ENCODE results near the gene MFSD6. TPM values are rescaled to one million over a fixed set of nuclear protein-coding genes. Genes with fewer than 3 reads are reported as not detected.
A peak's percentile ranks its signal among the peaks of the same experiment; 100 is the strongest.
"Not testable (repeated sequence)": the region's sequence is repeated elsewhere in the genome, so short reads cannot be mapped to it uniquely, and the experiment has no call there.

MFSD6 gene
- total RNA-seq, 1 donor from 2014 or later, result 26.2 TPM

DNA sequence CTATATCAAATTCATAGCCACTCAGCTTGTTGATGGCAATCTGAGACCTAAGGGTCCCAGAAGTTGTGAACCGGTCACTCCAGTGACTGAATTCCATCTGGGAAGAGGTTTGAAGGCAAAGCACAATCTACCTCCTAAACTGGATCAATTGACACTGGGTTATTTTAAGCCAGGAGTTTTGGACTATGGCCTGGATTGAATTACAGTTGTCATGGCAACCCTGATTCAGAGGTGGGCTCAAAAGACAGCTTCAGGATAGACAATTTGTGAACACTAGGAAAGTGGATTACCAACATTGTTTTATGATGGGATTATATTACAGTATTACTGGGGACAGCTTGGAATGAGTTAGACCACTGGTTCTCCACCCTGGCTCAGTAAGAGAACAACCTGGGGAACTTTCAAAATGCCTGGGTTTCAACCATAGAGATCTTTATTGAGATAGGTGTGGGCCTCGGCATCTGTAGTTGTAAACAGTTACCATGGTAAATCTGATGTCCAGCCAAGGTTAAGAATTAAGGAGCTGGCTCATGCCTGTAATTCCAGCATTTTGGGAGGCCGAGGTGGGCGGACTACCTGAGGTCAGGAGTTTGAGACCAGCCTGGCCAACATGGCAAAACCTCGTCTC is 58.8 kb downstream of the MFSD6 start:
- DNase-seq, result no peak

DNA sequence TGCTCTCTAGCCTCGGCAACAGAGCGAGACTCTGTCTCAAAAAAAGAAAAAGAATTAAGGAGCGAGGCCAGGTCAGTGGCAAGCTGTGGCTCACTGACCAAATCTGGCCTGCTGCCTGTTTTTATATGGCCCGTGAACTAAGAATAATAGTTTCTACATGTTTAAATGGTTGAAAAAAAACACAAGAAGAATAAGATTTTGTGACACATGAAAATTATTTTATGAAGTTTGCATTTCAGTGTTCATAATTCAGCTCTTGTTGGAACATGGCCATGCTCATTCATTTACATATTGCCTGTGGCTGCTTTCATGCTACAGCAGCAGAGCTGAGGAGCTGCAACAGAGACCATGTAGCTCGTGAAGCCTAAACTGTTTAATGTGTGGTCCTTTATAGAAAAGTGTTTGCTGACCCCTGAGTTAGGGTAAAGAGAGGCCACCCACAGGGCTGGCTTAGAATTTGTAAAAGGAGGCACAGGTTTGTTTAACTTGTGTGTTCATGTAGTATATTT is 59.5 kb downstream of the MFSD6 start:
- DNase-seq, result peak; percentile 78

DNA sequence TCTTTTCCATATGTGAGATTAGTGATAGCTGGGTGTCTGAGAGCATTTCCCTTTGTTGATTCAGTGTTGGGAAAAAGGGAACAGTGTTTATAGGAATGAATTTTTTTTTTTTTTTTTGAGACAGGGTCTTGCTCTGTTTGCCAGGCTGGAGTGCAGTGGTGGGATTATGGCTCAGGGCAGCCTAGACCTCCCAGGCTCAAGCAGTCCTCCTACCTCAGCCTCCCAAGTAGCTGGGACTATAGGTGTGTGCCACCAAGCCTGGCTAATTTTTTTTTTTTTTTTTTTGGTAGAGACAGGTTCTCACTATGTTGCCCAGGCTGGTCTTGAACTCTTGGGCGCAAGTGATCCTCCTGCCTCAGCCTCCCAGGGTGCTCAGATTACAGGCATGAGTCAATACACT is 60.2 kb downstream of the MFSD6 start:
- DNase-seq, result not testable (repeated sequence)

DNA sequence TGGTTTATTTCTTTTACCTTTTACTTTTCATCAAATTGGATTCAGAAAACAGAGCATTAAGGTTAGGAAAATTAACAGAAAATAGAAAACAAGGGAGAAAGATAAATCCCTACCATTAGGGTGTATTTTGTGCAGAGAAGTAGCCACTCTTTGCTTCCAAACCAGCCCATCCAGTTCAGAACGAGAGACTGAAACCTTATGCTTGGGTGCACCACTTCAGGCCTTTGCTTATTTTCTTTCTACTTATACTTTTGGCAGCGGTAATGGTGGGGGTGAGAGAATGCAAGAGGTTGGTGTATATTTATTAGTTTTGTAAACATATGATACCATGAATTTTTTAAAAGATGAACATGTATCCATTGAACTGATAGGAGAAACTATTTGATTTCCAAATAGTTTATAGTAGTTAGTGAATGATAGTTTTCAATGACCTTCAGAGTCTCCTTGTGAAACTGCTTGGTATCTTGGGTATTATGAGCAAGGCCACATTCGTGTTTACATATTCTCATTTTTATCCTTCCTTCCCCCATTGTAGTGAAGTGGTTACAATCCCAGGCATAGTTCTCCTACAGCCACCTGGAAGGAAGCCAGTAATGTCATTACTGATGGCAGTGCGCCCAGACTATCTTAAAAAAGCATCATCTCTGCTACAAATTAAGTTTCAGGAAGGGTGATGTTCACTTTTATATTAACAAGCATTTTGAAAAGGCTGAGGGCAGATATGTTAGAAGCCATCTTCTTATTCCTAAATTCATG is 60.8 kb downstream of the MFSD6 start:
- DNase-seq, result peak; percentile 96

DNA sequence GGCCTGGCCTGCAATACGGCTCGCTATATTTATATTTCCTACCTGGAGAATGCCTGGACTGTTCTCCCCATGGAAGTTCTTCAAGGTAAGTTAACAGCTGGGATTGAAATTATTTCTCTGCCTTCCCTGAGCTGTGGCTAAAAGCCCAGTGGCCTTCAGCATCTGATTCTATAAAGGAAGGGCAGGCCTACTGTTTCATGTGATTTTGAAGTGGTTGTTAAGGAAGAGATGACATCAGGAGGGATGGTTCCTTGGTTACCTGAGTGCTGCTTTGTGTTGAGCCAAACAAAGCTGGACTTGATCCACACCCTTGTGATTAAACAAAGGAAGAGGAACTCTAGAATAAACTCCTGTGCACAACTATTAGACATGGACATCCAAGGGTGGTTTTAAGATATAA is 61.6 kb downstream of the MFSD6 start:
- peak; percentile 63 for DNase-seq

DNA sequence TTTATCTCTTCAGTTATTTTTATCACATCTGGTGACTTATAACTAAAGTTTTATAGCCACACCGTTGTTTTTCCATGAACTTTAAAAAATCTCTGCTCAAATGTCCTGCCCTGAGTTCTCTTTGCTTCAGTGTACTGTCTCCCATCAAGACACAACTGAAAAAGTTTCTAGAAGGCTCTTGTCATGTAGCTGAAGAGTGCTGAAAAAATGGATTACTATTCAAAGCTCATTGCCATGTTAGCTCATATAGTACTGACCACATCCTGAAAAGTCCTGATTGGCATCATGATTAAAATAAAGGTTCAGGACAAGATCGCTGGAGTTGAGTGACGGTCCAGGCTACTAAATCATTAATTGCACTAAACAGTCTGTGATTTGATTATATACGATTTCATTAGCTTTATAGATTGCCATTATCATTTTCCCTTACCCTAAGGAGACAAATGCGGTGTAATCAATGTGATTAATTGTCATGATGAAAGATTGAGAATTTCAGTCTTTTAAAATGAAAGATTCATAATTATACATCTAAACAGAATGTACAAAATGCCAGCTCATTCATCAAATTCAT is 62.2 kb downstream of the MFSD6 start:
- DNase-seq, result no peak

DNA sequence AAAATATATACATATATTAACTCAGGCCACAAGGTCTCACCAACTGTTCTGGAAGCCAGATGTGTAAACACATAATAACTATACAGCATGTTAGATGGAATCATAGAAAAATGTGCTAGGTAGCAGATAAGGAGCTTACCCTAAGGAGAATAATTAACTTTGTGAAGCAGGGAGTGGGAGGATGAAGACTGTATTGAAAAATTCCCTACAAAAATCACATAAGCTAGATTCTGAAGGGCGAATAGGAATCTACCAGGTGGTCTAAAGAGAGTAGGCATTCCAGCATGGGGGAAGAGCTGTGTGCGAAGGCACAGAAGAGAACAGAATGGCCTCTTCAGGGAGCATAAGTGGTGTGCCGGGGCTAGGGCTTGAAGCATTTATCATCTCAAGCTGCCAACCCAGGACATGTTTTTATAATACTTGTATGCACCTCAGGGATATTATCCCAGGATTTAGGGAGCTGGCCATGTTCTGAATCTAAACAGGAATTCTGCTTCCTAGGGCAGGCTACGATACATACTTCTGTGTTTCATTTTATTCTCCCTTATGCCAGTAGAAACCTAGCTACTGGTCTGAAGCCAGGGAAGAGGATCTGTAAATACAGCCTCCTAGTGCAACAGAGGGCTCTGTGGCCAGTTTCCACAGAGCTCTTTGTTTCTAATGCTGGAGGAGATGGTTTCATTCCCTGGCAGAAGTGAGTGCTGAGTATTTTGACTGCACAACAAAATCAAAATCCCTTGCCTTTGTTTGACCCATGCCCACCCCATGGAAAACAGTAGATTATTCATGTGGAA is 69.7 kb downstream of the MFSD6 start:
- no peak for DNase-seq

DNA sequence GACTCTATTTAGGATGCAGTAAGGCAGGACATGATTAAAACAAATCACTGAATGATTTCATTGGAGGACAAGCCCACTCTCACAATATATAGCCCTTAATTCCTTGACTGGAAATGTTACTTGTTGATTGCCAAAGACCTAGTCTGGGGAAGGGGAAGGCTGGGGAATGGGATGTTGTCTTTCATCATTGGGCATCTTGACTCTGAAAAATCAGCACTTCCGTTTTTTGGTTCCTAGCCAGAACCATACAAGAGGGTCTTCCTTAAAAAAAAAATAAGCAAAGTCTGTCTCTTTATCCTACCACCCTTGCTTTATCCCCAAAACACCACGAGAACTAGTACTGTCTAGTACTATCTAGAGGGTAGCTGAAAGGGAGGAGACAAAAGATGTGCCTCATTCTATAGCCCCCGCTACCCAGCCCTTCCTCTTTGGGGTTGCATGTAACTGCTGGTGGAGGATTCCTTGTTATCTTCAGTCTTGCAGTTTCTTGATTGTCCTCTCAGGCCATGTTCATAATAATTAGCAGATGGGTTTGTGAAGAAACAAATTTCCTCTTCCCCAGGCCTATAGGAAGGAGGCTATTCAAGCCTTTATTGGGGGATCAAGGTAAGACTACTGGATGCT is 70.5 kb downstream of the MFSD6 start:
- DNase-seq, result no peak

DNA sequence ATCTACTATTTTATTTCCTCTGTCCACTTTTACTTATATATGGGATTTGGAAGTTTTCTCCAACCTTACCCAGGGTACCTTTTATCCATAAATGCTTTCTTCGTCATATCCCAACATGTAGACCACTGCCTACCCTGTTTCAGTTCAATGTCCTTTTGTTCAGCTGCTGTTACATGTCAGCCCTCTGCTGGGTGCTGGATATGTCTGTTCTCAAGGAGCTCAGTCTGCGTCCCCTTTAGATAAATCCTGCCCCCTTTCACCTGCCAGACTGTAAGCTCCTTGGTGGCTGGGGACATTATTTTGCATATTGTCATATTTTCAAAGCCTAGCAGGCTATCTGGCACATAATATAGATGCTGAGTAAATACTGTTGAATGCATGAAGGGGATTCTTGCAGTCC is 73.2 kb downstream of the MFSD6 start:
- DNase-seq, result no peak

DNA sequence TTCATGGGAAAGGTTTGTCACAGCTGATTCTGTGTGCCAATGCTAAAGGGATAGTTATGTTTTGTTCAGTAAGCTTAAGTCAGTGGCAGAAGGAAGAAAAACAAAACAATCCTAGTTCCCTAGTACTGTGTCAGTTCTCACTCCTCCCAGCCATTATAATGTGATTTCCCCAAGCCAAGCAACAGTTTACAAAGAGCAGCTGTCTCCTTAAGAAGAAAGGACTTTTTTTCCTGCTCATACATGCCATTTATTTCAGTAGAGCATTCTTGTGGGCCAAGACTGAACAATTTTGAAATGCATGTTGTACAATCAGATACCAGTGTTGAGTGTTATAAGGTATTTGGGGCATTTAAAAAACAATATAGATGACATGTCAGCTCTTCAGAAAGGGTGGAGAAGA is 74.3 kb downstream of the MFSD6 start:
- no peak for DNase-seq

DNA sequence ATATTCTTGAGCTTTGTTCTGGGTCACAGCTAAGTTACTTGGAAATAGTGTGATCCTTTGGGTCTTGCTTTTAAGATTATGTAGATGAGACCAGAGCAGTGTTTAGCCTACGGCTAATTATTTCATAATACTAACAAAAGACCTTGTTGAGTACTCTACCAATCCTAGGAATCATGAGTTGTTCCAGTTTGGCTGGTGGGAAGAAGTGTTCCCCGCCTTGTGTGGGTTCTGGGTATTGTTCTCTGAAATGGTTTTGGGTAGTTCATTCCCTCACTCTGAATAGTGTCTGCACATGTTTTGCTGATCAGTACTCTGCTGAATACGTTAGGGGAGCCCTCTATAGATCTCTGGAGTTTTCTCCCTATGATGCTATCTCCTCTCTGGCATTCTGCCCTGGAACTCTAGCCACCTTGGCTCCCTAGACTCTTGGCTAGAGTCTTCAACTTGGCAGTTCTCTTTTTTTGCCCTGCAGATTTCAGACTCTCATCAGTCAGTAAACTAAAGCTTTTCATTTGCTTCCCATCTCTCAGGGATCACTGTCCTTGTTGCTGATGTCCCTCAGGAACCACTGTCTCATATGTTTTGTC is 78.0 kb downstream of the MFSD6 start:
- no peak for DNase-seq

DNA sequence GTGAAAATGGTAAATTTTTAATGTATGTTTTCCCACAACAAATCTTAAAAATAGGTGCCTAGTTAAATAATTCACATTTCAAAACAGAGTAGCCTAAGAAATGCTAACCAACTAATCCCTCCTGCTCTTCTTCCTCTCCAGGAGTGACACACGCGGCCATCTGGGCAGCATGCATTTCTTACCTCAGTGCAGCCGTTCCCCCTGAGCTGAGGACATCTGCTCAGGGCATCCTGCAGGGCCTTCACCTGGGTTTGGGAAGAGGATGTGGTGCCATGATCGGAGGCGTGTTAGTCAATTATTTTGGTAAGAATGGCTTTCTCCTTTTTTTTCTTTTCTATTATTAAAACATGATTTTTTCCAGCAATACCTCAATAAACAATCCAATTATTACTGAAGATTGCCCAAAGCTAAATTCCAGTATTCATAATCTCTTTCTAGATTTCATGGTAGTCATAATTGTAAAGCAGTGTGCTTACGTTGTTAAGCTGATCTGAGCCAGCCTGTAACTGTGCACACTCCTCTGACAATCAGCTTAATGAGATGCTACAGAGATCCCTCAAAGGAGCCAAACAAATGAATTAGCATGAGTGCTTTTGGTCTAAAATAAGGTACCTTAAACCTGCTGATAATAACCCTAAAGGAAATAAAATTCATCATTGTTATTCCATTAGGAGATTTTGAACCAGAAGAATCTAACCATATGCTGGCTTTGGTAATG is 80.5 kb downstream of the MFSD6 start:
- DNase-seq, result no peak

DNA sequence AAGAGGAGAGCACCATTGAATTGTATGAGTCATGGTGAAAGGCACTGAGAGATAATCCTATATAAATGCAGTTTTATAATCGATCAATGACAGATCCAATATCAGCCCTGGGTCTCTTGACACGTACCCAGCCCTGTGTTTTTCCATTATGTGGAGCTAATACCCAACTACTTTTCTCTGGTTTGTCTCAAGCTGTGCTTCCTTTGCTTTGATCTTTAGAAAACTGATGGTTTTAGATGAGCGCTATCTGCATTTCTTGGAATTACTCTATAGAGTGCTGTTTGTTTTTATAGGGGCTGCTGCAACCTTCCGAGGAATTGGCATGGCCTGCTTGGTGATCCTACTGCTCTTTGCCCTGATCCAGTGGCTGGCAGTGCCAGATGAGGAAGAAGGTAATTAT is 81.3 kb downstream of the MFSD6 start:
- no peak for DNase-seq

DNA sequence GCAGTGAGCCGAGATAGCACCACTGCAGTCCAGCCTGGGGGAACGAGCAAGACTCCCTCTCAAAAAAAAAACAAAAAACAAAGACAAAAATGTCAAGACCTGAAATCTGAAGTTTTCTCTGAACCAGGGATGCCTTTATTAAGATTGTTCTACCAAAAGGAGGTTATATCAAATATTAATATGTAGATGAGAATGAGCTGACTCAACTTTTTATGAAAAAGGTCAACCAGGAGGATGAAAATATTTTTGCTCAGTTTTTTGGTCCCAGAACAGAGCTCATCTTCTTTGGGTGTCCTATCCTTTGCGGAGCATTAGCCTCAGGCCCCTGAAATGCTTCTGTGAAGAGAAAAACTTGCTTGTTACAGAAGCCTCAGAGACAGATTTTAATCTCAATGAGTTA is 82.3 kb downstream of the MFSD6 start:
- no peak for DNase-seq

DNA sequence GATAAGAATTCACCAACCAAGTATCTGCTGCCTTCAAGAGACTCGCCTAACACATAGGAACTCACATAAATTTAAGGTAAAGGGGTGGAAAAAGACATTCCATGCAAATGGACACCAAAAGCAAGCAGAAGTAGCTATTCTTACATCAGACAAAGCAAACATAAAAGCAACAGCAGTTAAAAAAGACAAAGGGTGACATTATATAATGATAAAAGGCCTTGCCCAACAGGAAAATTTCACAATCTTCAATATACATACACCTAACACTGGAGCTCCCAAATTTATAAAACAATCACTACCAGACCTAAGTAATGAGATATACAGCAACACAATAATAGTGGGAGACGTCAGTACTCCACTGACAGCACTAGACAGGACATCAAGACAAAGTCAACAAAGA is 84.9 kb downstream of the MFSD6 start:
- no peak for DNase-seq

DNA sequence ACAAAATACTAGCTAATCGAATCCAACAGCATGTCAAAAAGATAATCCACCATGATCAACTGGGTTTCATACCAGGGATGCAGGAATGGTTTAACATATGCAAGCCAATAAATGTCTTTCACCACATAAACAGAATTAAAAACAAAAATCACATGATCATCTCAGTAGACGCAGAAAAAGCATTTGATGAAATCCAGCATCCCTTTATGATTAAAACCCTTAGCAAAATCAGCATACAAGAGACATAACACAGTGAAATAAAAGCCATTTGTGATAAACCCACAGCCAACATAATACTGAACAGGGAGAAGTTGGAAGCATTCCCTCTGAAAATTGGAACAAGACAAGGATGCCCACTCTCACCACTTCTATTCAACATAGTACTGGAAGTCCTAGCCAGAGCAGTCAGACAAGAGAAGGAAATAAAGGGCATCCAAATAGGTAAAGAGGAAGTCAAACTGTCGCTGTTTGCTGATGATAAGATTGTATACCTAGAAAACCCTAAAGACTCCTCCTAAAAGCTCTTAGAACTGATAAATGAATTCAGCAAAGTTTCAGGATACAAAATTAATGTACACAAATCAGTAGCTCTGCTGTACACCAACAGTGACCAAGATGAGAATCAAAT is 86.6 kb downstream of the MFSD6 start:
- not testable (repeated sequence) for DNase-seq

DNA sequence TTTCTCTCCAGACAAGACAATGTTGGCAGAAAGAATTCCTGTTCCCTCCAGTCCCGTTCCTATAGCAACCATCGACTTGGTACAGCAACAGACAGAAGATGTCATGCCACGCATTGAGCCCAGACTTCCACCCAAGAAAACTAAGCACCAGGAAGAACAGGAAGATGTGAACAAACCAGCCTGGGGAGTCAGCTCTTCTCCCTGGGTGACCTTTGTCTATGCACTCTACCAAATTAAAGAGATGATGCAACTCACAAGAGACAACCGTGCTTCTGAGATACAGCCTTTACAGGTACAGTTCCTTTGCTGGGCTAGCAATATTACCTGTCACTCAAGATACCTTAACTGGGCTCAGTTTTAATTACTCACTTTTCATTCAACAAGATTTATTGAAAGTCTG is 89.3 kb downstream of the MFSD6 start:
- no peak for DNase-seq

DNA sequence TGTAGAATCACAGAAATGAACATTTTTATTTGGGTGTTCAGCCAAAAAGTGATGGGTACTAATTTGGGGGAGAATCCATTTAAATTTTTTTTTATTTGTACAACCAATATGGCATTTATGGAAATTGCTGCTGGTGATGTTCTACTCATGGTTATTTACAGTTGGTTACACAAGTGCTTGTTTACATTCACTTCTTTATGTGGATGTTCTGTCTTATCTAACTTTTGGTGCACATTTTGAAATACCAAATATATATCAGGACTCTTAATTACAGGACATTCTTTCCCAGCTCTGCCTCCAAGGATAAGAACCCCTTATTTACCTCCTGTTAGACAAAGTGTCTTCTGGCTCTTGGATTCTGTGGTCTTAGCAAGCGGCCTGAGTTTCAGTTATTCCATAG is 91.1 kb downstream of the MFSD6 start:
- DNase-seq, result no peak

DNA sequence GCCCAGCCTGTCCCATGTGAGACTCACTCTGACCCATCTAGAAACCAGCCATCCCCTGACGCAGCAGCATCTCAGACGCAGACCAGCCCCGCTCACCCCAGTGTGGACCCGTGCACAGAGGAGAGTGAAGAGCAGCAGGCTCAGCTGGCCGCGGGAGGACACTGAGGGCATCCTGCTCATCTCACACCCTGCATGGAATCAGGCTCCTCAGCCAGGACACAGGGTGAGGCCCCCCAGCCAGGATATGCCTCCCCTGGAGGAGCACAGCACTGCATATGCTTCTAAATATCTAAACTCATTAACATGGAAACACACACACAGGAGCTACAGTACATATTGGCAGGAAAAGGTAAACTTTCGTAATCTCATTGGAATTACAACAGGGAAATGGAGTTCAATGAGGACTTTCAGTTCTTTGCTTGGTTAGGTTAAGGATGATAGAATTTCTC is 91.9 kb downstream of the MFSD6 start:
- no peak for DNase-seq

DNA sequence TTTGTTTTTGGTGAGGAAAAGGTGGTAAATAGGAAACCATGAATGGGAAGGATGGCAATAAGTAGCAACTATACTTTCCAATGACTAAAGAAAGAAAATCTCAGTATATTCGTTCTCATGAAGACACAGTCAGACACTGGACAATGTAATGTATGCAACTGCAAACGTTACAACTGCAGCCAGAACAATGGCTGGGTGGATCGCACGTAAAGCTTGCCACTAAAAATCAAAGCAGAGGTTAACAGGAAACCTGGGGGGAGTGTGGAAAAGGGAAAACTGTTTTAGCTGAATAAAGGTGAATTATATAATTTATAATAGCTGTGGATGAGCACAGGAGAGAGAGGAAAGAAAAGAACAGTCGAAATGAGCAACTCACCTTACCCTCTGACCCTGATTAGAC is 93.1 kb downstream of the MFSD6 start:
- no peak for DNase-seq
